Stimulated activated naive CD8-positive, alpha-beta T cell treated with anti-CD3 and anti-CD28 coated beads, Interleukin-15, amount 100 ng/mL, for 72 hours (primary cell): ENCODE results near the gene ADGRB3.

Experiments used
- ATAC-seq: fragments of 150-1000 bp; cut with Tn5 transposase; 2 replicates; pipeline ENCODE4 v1.10.0; 2021; ENCODE audit warnings: mild to moderate bottlenecking, moderate library complexity
- DNase-seq, 2 donors: peaks; one replicate each; pipeline ENCODE4 v3.0.0; 2021 to 2022
- H3K27ac Mint-ChIP-seq, 2 donors: one replicate each; pipeline ENCODE4 v1.8.0; 2022; ENCODE audit warnings: mild to moderate bottlenecking in 2 of 2, mixed read lengths in 2 of 2, moderate library complexity in 2 of 2
- H3K27me3 Mint-ChIP-seq: one replicate; pipeline ENCODE4 v1.8.0; 2022; ENCODE audit warnings: mixed read lengths
- H3K4me1 Mint-ChIP-seq: one replicate; pipeline ENCODE4 v1.8.0; 2022; ENCODE audit warnings: mild to moderate bottlenecking, mixed read lengths
- H3K4me3 Mint-ChIP-seq, 2 donors: one replicate each; pipeline ENCODE4 v1.8.0; 2022; ENCODE audit warnings: mild to moderate bottlenecking in 2 of 2, mixed read lengths in 2 of 2, moderate library complexity in 1 of 2
- H3K9me3 Mint-ChIP-seq, 2 donors: one replicate each; pipeline ENCODE4 v1.8.0; 2022; ENCODE audit warnings: mixed read lengths in 2 of 2

The ADGRB3 gene

DNA sequence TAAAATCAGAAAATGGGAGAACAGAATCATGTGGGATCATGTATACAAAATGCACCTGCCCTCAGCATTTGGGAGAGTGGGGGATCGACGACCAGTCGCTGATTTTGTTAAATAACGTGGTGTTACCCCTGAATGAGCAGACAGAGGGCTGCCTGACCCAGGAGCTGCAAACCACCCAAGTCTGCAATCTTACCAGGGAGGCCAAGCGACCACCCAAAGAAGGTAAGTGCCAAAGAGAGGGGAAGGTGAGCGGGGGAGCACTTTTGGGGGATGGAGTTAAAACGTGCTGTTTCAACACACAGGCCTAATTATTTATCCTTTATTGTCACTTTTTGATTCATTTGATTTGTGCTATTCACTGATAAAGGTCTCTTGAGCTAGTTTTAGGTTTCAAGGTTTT lies 4.1 kb downstream of the ADGRB3 start:
- DNase-seq (no peak), ATAC-seq (no peak)
- Mint-ChIP-seq H3K9me3 (no peaks in the 10 kb centered on the region), H3K4me1 (peaks cover 19% of the 10 kb centered on the region), H3K4me3 (no peak overlapping the region), H3K27me3 (peaks cover 63% of the 10 kb centered on the region), H3K27ac (no peak overlapping the region)

DNA sequence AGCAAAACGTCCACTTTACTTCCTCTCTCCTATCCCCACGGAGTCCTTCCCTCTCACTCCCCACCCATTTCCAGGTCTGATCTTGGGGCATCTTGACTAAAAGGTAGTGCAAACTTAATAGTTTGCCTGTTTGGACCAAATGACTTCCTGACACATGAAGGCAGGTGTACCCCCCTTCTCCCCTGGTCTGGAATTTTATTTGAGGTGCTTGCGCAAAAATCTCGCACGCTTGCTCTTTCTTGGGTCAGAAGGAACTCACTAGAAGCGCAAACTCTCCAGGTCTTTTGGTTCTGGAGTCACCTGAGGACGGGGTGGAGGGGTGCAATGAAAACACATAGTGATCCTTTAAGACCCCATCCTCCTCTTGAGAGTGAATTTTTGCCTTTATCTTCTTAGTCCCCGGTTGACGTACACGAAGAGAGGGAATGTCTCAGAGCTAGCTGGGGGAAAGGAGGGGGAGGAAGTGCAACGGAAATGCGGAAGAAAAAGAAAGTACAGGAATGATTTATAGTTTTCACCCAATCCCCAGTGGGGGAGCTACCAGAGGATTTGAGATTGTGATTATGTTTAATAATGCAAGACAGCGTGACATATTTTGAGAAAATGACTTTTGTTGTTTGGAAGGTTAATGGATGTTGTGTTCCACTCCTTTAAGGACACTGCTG lies 4.9 kb downstream of the ADGRB3 start:
- H3K9me3 Mint-ChIP-seq, result no peaks in the 10 kb centered on the region
- ATAC-seq (no peak), DNase-seq (no peak)
- no peak overlapping the region for H3K27ac Mint-ChIP-seq
- H3K4me3 Mint-ChIP-seq, result no peak overlapping the region
- peaks cover 56% of the 10 kb centered on the region for H3K27me3 Mint-ChIP-seq
- peaks cover 13% of the 10 kb centered on the region for H3K4me1 Mint-ChIP-seq

DNA sequence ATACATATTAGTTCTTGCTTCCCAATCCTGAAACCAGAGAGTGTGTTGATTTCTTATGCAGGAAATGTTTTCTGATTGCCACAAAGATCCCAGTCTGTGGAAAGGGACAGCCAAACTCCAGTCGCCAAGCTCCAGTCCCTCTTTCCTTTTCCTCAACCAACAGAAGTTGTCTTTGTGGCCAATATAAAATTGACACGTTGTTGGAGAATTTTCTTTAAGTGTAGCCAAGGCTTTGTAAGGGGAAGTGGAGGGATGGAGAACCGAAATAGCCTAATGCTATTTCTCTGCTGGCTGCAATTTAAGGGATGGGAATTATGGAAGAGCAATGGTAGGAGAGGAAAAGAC lies 5.4 kb downstream of the ADGRB3 start:
- peaks cover 9% of the 10 kb centered on the region for H3K4me1 Mint-ChIP-seq
- ATAC-seq, result no peak
- H3K27me3 Mint-ChIP-seq, result peaks cover 51% of the 10 kb centered on the region
- DNase-seq, result no peak
- no peaks in the 10 kb centered on the region for H3K9me3 Mint-ChIP-seq
- H3K27ac Mint-ChIP-seq, result no peak overlapping the region
- H3K4me3 Mint-ChIP-seq, result no peak overlapping the region

DNA sequence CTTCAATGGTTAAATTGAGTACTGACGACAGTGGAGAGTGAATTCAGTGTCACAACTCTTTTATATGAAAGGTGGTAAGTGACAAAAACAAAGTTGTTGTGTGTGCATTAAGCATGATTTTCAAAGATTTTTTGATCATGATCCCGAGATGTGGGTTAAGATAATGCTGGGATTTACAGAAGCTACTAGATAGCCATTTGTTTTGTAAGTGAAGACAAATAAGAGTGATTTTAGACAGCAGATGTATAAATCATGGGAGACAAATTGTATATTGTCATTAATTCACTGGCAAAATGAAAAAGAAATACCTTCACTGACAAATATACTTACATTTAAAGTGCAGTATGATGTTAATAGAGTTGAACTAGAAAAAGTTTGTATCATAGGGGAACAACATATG lies 6.1 kb downstream of the ADGRB3 start:
- DNase-seq (no peak), ATAC-seq (no peak)
- H3K27me3 Mint-ChIP-seq, result peaks cover 43% of the 10 kb centered on the region
- H3K4me1 Mint-ChIP-seq, result peaks cover 2% of the 10 kb centered on the region
- no peaks in the 10 kb centered on the region for H3K9me3 Mint-ChIP-seq
- no peak overlapping the region for H3K4me3 Mint-ChIP-seq
- no peak overlapping the region for H3K27ac Mint-ChIP-seq

DNA sequence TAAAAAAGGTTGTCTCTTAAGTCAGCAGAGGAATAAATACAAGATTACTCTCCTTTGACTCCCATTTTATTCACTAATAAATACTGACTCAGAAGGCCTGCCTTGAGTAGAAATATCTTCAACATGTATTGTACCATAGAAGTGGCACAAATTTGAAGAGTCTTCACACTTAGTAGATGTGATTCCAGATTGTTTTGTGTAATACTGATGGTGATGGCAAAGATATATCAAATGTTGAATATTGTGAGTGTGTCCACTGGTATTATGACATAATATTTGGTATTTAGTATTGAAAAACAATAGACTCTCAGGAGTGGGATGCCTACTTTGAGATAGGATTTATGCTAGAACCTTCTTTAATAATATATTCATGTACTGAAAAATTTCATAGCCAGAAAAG lies 7.0 kb downstream of the ADGRB3 start:
- Mint-ChIP-seq H3K4me1 (no peaks in the 10 kb centered on the region), H3K27ac (no peak overlapping the region), H3K9me3 (no peaks in the 10 kb centered on the region), H3K4me3 (no peak overlapping the region), H3K27me3 (peaks cover 34% of the 10 kb centered on the region)
- ATAC-seq (no peak), DNase-seq (no peak)

DNA sequence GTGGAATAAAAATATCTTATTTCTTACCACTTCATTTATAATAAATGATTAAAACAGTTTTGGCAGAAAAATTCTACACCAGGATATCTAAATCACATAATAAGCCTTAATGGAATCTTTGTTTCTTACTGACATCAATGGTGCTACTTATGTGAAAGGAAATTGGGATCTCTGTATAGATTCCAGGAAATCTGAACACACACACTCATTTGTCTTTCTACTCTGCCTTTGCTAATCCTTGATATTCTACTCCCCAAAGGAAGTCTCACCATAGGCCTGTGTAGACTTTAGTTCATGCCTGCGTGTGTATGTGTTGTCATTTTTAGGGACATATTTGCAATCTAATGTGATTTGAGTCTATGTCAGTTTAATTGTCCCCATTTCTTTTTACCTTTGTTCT lies 7.9 kb downstream of the ADGRB3 start:
- peaks cover 25% of the 10 kb centered on the region for H3K27me3 Mint-ChIP-seq
- no peak for ATAC-seq
- no peak overlapping the region for H3K4me3 Mint-ChIP-seq
- H3K4me1 Mint-ChIP-seq, result no peaks in the 10 kb centered on the region
- no peak for DNase-seq
- no peaks in the 10 kb centered on the region for H3K9me3 Mint-ChIP-seq
- no peak overlapping the region for H3K27ac Mint-ChIP-seq

DNA sequence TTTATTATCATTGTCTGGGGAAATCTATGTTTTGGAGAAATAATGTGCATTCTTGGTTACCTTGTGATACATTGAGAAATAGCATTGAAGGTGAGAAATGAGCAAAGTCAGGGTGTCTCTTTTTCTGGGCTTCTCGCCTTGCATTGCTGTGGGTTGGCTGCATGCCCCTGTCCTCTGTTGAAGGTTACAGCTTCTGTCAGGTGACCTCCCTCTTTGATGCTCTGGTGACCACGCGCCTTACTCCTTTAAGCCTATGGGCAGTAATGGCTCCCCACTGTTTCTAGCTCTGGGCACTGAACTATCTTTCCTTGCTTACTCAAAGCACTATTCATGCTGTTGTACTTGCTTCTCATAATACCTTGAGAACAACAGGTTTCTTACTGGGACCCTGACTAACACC lies 14.6 kb downstream of the ADGRB3 start:
- Mint-ChIP-seq H3K9me3 (no peaks in the 10 kb centered on the region), H3K27me3 (no peaks in the 10 kb centered on the region), H3K4me1 (no peaks in the 10 kb centered on the region), H3K4me3 (no peak overlapping the region), H3K27ac (no peak overlapping the region)
- DNase-seq, result no peak
- no peak for ATAC-seq

DNA sequence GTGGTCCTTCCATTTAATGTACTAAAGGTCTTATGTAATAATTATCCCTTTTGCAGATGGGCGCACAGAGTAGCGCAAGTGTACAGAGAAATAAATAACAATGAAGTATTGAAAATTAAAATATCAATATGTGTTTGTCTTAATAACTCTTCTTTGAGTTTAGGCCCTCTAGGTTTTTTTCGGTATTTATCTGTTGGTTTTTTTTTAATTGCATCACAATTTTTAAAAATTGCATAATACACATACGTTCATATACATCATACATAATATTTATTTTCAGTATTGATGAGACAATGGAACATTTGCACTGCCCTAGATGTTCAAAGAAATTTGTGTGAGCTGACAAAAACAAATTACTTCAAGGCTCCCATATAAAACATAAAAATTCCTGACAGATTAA lies 15.1 kb downstream of the ADGRB3 start:
- ATAC-seq (no peak), DNase-seq (no peak)
- Mint-ChIP-seq H3K4me3 (no peak overlapping the region), H3K4me1 (no peaks in the 10 kb centered on the region), H3K9me3 (no peaks in the 10 kb centered on the region), H3K27me3 (no peaks in the 10 kb centered on the region), H3K27ac (no peak overlapping the region)

DNA sequence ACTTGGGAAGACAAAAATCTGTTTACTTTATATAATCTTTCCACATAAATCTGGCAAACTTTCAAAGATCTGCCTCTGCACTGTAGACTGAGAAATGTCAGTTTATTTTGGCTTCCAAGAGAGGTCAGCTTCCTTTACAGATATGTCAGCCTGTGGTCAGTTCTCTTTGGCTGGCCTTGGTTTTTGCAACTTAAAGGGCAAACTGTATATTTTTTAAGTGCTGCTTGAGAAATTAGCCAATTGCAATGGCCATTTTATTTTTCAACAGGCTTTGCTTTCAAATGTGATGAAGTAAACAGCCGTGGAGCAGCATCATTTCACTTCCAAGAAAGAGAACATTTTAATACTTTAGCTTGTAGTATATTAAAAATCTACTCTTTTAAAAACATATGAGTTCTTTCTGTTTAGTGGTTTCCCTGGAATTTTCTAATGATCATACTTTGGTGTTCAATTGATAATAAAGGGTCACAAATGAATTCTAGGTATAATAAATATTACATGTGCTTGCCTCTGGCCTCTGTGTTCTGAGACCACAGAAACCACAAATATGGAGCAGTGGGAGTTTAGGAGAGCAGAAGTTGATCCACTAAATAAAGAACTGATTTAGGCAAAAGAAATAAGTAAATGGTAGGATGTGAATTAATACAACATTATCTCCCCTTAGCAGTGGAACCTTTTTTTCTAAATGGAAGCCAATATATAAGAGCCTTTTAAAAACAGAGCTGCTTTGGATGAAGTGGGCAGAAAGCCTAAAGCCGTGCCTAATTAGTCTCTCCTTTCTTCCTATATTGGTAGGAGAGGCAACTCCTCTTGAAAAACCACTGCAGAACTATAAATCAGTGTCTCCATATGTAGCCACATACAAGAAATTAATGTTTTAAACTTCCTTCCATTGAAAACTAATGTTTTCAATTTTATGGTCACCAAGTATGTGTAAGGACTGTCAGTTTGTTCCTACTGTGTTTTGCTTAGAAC lies 16.2 kb downstream of the ADGRB3 start:
- DNase-seq (no peak), ATAC-seq (no peak)

DNA sequence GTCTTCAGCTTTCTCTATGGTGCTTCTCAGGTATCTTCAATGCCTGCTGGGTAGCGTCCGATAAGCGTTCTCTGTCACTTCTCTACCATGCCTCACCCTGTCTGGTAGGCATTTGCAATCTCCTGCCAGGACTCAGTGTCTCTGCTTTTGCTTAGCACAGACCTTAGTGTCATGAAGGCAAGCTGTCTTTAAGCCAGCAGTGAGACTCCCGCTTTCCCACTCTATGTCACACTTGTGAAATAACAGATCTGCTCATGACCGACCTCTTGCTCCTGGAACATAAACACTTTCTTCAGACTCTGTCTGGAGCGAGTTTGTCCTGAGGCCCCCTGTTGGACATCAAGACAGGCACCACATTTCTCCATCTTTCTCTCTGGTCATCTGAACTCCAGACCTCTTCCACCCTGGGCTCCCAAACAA lies 17.0 kb downstream of the ADGRB3 start:
- no peak for DNase-seq
- no peak overlapping the region for H3K27ac Mint-ChIP-seq
- H3K9me3 Mint-ChIP-seq, result no peaks in the 10 kb centered on the region
- ATAC-seq, result no peak
- H3K27me3 Mint-ChIP-seq, result no peaks in the 10 kb centered on the region
- no peak overlapping the region for H3K4me3 Mint-ChIP-seq
- H3K4me1 Mint-ChIP-seq, result no peaks in the 10 kb centered on the region

More for the DNA sequence above, 16.2 kb downstream of the ADGRB3 start:
- no peaks in the 10 kb centered on the region for H3K9me3 Mint-ChIP-seq
- H3K27ac Mint-ChIP-seq, result no peak overlapping the region
- H3K4me3 Mint-ChIP-seq, result no peak overlapping the region
- no peaks in the 10 kb centered on the region for H3K4me1 Mint-ChIP-seq
- H3K27me3 Mint-ChIP-seq, result no peaks in the 10 kb centered on the region

DNA sequence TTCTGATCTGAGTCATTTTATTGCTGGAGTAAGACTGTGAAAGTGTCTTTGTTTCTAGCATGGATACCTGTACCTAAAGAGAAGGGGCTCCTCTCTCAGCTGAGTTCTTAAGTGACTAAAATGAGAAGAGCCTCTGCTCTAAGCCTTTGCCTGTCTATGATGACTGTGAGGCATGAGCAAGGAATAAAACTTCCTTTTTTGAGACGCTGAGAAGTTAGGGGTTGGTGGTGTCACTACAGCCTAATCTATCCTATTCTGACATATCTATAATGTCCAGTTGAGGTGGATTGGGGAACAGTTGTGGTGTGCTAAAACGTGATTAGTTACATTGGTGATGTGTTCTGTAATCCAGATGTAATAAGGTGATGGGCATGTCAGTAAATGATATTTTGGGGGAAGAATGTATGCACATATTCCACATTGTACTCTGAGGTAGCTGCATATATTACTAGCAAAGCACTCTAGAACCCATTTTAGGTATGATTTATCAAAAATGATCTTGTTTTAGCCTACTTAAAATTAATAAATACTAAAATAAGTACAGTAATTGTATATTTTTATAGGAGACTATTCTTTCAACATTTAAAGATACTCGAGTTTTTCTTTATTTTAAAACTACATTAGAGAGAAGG lies 18.1 kb downstream of the ADGRB3 start:
- ATAC-seq (no peak), DNase-seq (no peak)
- Mint-ChIP-seq H3K4me3 (no peak overlapping the region), H3K27ac (no peak overlapping the region), H3K9me3 (no peaks in the 10 kb centered on the region), H3K27me3 (no peaks in the 10 kb centered on the region), H3K4me1 (no peaks in the 10 kb centered on the region)

DNA sequence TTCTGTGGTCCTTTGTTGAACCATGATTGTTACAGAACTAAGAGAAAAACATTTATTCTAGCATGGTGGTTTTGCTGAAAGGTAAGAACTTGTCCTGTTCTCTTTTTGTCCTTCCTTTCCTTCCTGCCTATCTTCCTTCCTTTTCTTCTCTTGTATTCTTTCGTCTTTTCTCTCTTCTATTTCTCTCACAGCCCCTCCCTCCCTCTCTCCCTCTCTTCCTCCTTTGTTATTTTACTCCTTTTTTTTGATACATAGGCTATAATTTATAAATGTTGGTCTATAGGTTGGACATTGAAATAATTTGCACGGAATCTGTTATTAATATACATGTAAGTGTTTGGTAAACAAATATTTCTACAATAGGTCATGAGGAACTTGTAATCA lies 18.6 kb downstream of the ADGRB3 start:
- DNase-seq (no peak), ATAC-seq (no peak)
- Mint-ChIP-seq H3K4me1 (no peaks in the 10 kb centered on the region), H3K9me3 (no peaks in the 10 kb centered on the region), H3K27ac (no peak overlapping the region), H3K27me3 (no peaks in the 10 kb centered on the region), H3K4me3 (no peak overlapping the region)

DNA sequence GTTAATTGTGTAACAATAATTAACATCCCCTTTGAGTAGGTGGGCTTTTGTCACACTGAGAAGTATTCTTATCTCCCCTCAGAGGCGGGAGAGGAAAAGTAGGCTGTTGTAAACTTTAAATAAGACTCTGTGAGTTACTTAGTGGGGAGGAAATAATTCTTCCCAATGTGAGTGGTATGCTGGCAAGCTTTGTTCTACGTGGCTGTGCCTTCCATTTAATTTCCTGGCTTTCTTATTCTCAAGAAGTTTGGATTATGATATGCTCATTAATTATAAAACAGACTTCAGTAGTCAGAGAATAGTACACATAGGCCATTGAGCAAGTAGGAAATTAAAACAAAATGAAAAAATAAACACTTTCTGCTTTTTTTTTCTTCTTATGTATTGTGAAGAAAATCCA lies 19.1 kb downstream of the ADGRB3 start:
- Mint-ChIP-seq H3K27me3 (no peaks in the 10 kb centered on the region), H3K27ac (no peak overlapping the region), H3K9me3 (no peaks in the 10 kb centered on the region), H3K4me1 (no peaks in the 10 kb centered on the region), H3K4me3 (no peak overlapping the region)
- no peak for ATAC-seq
- DNase-seq, result no peak

DNA sequence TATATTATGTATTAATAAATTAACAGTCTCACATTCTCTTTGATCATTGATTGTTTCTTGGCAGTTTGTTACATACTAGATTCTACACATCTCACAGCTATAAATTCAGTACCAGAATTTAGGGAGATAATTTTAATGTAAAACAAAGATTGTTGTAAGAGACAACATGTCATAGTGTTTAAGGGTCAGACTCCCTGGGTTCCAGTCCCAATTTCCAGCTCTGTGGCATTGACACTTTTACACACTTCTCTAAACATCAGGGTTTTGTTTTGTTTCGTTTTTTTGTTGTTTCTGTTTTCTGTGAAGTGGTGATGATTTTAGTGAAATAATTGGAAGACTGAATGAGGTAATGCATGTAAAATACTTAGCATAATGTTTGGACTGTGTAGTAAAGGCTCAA lies 19.9 kb downstream of the ADGRB3 start:
- Mint-ChIP-seq H3K27ac (no peak overlapping the region), H3K9me3 (no peaks in the 10 kb centered on the region), H3K4me3 (no peak overlapping the region), H3K27me3 (no peaks in the 10 kb centered on the region), H3K4me1 (no peaks in the 10 kb centered on the region)
- no peak for DNase-seq
- no peak for ATAC-seq

DNA sequence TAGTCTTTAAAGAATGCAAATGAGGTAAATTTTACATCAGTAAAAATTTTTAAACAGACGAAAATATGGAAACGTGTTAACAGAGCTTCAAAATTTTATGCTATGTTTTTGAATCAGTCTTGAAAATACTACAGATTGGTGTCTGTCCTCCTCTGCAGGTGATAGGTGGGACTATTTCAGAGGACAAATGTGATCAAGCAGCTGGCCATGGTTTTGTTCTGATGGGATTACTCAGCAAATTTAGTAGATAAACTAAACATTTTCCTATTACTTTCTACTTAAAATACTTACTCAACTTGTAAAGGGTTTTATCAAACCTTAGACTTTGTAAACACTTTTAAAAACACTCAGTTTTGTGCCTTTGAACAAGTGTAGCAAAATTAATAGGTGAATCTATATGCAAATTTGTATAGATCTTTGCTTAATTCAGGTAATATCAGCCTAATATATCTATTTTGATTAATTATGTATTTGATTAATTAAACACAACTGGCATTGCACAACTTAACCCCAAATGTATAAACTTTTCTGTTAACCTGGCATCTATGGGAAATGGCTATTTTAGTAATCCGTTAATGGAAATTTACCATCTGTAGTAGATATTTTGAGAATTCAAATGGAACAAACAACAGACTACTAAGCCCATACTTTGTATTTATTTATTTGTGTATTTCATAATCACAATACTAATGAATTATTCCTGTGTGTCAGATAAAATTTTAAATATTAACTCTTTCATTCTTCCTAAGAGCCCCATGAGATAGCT lies 22.5 kb downstream of the ADGRB3 start:
- no peak overlapping the region for H3K27ac Mint-ChIP-seq
- no peak for ATAC-seq

More for the DNA sequence above, 22.5 kb downstream of the ADGRB3 start:
- DNase-seq, result no peak
- H3K27me3 Mint-ChIP-seq, result no peaks in the 10 kb centered on the region
- H3K4me3 Mint-ChIP-seq, result no peak overlapping the region
- no peaks in the 10 kb centered on the region for H3K4me1 Mint-ChIP-seq
- H3K9me3 Mint-ChIP-seq, result no peaks in the 10 kb centered on the region
